GM12864 (cell line): ENCODE results near the gene EFHC2.

ENCODE experiments used
- DNase-seq: peaks from one replicate; pipeline ENCODE4 v3.0.0-alpha.2; 2011; ENCODE audit warnings: low read depth
- H3K4me3 ChIP-seq: 2 replicates; pipeline ENCODE4 v1.5.1; 2011; ENCODE audit warnings: mild to moderate bottlenecking, low read depth, low read length, control low read depth
- TF ChIP-seq, protein P1 (sequence below): IDR thresholded peaks from 2 replicates; pipeline ENCODE4 v1.5.1; 2011; ENCODE audit warnings: low read depth, mild to moderate bottlenecking, moderate library complexity, low read length, control low read depth, inconsistent platforms; ENCODE audit errors: missing control alignments

EFHC2 gene

DNA sequence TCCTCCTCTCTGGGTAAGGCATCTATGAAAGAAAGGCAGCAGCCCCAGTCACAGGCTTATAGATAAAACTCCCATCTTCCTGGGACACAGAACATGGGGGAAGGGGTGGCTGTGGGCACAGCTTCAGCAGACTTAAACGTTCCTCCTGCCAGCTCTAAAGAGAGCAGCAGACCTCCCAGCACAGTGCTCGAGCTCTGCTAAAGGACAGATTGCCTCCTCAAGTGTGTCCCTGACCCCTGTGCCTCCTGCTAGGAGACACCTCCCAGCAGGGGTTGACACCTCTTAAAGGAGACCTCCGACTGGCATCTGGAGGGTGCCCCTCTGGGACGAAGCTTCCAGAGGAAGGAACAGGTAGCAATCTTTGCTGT lies 89.9 kb downstream of the EFHC2 start:
- TF ChIP-seq, protein P1, sequence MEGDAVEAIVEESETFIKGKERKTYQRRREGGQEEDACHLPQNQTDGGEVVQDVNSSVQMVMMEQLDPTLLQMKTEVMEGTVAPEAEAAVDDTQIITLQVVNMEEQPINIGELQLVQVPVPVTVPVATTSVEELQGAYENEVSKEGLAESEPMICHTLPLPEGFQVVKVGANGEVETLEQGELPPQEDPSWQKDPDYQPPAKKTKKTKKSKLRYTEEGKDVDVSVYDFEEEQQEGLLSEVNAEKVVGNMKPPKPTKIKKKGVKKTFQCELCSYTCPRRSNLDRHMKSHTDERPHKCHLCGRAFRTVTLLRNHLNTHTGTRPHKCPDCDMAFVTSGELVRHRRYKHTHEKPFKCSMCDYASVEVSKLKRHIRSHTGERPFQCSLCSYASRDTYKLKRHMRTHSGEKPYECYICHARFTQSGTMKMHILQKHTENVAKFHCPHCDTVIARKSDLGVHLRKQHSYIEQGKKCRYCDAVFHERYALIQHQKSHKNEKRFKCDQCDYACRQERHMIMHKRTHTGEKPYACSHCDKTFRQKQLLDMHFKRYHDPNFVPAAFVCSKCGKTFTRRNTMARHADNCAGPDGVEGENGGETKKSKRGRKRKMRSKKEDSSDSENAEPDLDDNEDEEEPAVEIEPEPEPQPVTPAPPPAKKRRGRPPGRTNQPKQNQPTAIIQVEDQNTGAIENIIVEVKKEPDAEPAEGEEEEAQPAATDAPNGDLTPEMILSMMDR = no peak
- DNase-seq = no peak
- no peak overlapping the region; the same call in 1 of the 2 replicates for H3K4me3 ChIP-seq

DNA sequence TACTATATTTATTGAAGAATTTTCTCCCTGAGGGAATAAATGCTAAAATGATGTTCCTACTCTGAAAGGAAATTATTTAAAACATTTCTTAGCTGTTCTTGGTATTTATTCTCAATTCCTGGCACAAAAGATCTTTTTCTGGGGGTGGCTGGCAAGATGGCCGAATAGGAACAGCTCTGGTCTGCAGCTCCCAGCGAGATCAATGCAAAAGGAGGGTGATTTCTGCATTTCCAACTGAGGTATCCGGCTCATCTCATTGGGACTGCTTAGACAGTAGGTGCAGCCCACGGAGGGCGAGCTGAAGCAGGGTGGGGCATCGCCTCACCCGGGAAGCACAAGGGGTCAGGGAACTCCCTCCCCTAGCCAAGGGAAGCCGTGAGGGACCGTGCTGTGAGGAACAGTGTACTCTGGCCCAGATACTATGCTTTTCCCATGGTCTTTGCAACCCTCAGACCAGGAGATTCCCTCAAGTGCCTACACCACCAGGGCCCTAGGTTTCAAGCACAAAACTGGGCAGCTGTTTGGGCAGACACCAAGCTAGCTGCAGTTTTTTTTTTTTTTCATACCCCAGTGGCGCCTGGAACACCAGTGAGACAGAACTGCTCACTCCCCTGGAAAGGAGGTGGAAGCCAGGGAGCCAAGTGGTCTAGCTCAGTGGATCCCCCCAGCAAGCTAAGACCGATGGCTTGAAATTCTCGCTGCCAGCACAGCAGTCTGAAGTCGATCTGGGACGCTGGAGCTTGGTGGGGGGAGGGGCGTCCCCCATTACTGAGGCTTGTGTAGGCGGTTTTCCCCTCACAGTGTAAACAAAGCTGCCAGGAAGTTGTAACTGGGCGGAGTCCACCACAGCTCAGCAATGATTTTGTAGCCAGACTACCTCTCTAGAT lies 90.5 kb downstream of the EFHC2 start:
- H3K4me3 ChIP-seq = peak overlapping the region; percentile 4; the same call in 1 of the 2 replicates
- DNase-seq = peak; percentile 25

DNA sequence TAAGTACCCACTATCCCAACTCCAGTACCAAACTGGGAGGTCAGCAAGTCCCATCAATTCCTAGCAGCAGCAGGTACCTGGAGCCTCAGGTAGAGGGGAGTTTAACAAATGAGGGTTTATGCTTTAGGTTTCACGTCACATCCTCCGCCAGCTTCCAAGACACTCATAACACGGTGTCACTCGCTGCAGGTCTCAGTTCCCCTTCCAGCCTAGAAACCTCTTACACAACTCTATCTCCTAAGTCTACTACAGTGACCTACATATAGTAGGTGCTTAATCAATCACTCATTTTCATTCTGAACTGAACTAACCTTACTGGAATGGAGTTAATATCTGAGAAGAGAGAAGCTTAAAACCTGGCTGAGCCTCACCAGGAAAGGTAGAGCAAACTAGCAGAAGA lies 96.0 kb downstream of the EFHC2 start:
- TF ChIP-seq, protein P1 = no peak
- no peak for DNase-seq

GRCh38 chrX:44246826-44247225 lies 96.6 kb downstream of the EFHC2 start:
- DNase-seq = no peak
- TF ChIP-seq, protein P1 = no peak
- no peak overlapping the region for H3K4me3 ChIP-seq

More for the DNA sequence above, 96.0 kb downstream of the EFHC2 start:
- H3K4me3 ChIP-seq = no peak overlapping the region

DNA sequence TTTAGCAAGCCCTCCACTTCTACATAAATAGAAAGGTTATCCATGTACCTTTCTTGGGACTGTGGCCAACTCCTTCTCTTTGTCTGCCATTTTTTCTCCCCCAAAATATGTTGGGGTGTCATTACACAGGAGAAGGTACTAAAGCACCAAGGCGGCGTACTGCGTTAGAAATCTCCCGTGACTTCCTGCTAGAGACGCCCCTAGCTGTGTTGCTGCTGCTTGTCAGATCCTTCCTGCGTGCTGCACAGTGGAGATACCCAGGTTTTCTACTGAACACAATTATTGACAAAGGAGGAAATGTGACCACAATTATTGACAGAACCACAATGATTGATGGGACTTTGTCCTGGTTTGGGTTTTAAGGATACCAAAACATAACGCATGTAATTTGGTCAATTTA lies 97.7 kb downstream of the EFHC2 start:
- no peak for DNase-seq
- TF ChIP-seq, protein P1 = no peak
- H3K4me3 ChIP-seq = no peak overlapping the region

GRCh38 chrX:44244008-44244407 lies 99.5 kb downstream of the EFHC2 start:
- no peak for DNase-seq
- H3K4me3 ChIP-seq = no peak overlapping the region
- TF ChIP-seq, protein P1 = peak; percentile 42

DNA sequence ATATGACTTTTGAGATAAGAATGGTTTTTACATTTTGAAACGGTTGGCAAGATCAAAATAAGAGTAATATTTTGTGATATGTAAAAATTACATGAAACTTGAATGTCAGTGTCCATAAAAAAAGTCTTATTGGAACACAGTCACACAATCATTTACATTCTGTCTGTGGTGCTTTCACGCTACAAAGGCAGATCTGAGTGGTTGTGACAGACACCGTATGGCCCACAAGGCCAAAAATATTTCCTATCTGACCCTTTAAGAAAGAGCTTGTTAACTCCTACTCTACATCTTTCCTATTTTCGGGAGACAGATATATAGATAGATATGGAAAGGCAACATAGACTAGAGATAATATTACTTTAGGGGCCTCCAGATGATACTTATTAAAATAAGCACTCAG lies 101.9 kb downstream of the EFHC2 start:
- no peak for DNase-seq
- TF ChIP-seq, protein P1 = no peak
- H3K4me3 ChIP-seq = no peak overlapping the region
